ENCODE results near the gene COL18A1.

DNA sequence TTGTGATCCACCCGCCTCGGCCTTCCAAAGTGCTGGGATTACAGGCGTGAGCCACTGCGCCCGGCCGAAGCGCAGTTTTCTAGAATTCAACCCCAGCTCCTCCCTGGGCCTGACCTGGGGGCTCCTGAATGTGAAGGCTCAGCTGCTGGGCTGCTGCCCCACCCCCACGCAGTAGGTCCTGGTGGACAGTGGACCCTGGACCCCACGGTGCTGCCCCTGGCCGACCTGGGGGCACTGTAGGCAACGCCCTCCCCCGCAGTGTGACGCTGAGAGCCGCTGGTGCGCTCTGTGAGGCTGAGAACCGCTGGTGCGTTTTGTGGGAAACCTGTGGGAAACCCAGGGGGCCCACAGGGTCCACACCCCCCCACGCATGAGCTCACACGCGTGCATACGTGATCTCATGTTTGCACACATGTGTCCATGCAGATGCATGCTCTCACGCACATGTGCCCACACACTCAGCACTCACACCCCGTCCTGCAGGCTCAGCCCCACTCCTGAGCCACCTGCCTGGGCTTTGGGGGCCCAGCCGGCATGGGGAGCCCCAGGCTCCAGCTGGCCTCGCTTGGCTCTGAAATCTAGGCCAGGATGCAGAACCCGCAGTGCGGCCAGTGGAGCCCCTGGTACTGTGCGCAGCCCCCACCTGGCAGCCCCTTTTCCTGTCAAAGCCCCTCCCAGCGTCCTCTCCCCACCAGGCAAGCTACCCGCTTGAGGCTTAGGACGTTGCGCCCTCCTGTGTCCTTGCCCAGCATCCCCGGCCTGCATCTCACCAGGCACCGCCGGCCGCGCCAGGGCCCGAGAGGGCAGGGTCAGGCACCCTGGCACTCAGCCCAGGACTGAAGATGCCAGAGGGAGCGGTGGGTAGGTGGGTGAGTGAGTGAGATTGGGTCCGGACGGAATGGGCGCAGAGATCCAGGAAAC, 67.7 kb downstream of the COL18A1 start:
- TF ChIP-seq CTCF (IDR thresholded peaks at IDR 0.05) (no peak), SIN3A (IDR thresholded peaks at IDR 0.05; ENCODE audit: borderline replicate concordance, insufficient read depth, low read depth, low read length) (no peak)

Measured in Panc1 (cell line).